ENCODE data around the gene RBMS1.
"Not testable (repeated sequence)": the region's sequence is repeated elsewhere in the genome, so short reads cannot be mapped to it uniquely, and the experiment has no call there.

The RBMS1 gene

DNA sequence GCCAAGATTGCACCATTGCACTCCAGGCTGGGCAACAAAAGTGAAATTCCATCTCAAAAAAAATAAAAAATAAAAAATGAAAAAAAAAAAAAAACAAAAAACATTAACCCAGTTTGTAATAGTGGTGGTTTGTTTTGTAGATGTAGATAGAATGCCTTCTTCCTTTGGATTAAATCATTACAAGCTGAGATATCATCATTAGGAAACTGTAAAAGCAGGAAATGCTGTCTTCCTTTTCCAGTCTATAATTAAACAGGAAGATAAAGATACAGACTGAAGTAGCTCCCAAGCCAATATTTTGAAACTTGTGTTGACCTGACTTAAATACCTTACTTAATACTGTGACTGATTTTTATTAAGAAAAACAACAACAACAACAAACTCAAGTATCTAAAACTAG is 43.1 kb downstream of the RBMS1 start:
- H3F3A ChIP-seq (ENCODE audit: insufficient read depth, low read length) = no peaks in the 10 kb centered on the region
- no peaks in the 10 kb centered on the region for H3K36me3 ChIP-seq (replicated peaks; ENCODE audit: insufficient read depth, low read length)
- H3K9me2 ChIP-seq (replicated peaks; ENCODE audit: insufficient read depth, low read length) = no peaks in the 10 kb centered on the region
- H3K27ac ChIP-seq (ENCODE audit: low read length) = no peak overlapping the region
- H3K4me3 ChIP-seq (ENCODE audit: low read length) = no peak overlapping the region
- no peaks in the 10 kb centered on the region for H4K20me1 ChIP-seq (ENCODE audit: insufficient read depth, low read length)
- no peak overlapping the region for H2AFZ ChIP-seq (ENCODE audit: low read length)
- no peaks in the 10 kb centered on the region for H3K4me1 ChIP-seq (ENCODE audit: low read length)
- H3K4me2 ChIP-seq (ENCODE audit: low read depth, low read length) = no peak overlapping the region
- no peak for DNase-seq
- TF ChIP-seq, protein P1, sequence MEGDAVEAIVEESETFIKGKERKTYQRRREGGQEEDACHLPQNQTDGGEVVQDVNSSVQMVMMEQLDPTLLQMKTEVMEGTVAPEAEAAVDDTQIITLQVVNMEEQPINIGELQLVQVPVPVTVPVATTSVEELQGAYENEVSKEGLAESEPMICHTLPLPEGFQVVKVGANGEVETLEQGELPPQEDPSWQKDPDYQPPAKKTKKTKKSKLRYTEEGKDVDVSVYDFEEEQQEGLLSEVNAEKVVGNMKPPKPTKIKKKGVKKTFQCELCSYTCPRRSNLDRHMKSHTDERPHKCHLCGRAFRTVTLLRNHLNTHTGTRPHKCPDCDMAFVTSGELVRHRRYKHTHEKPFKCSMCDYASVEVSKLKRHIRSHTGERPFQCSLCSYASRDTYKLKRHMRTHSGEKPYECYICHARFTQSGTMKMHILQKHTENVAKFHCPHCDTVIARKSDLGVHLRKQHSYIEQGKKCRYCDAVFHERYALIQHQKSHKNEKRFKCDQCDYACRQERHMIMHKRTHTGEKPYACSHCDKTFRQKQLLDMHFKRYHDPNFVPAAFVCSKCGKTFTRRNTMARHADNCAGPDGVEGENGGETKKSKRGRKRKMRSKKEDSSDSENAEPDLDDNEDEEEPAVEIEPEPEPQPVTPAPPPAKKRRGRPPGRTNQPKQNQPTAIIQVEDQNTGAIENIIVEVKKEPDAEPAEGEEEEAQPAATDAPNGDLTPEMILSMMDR (IDR thresholded peaks at IDR 0.05; ENCODE audit: low read length) = no peak
- TF ChIP-seq EZH2 (optimal IDR thresholded peaks at IDR 0.05; ENCODE audit: low read depth, low read length) = no peak
- TF ChIP-seq EZH2phosphoT487 (IDR thresholded peaks at IDR 0.05; ENCODE audit: low read length) = no peak
- H3K27me3 ChIP-seq (replicated peaks; ENCODE audit: insufficient read depth, low read length) = no peaks in the 10 kb centered on the region
- no peaks in the 10 kb centered on the region for H3K79me2 ChIP-seq (ENCODE audit: low read length)
- no peak overlapping the region for H3K9ac ChIP-seq (ENCODE audit: low read length)
- H3K9me3 ChIP-seq (replicated peaks; ENCODE audit: insufficient read depth, low read length) = no peaks in the 10 kb centered on the region

DNA sequence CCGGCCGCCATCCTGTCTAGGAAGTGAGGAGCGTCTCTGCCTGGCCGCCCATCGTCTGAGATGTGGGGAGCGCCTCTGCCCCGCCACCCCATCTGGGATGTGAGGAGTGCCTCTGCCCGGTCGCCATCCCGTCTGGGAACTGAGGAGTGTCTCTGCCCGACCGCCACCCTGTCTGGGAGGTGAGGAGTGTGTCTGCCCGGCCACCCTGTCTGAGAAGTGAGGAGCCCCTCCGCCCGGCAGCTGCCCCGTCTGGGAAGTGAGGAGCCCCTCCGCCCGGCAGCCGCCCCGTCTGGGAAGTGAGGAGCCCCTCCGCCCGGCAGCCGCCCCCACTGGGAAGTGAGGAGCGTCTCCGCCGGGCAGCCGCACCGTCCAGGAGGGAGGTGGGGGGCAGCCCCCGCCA is 44.8 kb downstream of the RBMS1 start:
- not testable (repeated sequence) for H3K4me3 ChIP-seq (ENCODE audit: low read length); H3K9me2 ChIP-seq (replicated peaks; ENCODE audit: insufficient read depth, low read length)

DNA sequence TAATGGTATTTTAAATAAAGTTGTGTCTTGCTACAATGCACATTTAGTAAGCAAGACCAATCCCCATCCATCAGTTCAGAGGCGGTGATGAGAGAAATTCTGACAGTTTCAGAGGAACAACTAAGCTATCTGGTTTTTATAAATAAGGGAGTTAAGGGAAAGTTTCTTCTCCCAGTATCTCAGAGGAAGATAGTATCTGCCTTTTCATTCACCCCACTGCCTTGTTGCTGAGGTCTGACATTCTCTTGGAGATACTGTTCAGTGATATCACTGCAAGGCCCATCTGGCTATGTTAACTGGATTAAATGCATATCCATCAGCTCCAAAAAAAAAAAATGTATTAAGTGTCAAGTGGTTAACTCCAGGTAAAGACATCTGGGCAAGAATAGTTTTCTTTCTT is 47.9 kb downstream of the RBMS1 start:
- no peak overlapping the region for H3K27ac ChIP-seq (ENCODE audit: low read length)
- H3K9ac ChIP-seq (ENCODE audit: low read length) = no peak overlapping the region
- no peak overlapping the region for H2AFZ ChIP-seq (ENCODE audit: low read length)
- H3K9me2 ChIP-seq (replicated peaks; ENCODE audit: insufficient read depth, low read length) = no peaks in the 10 kb centered on the region
- H3K27me3 ChIP-seq (replicated peaks; ENCODE audit: insufficient read depth, low read length) = no peaks in the 10 kb centered on the region
- no peaks in the 10 kb centered on the region for H4K20me1 ChIP-seq (ENCODE audit: insufficient read depth, low read length)
- H3F3A ChIP-seq (ENCODE audit: insufficient read depth, low read length) = no peaks in the 10 kb centered on the region
- no peak overlapping the region for H3K4me3 ChIP-seq (ENCODE audit: low read length)
- DNase-seq = no peak
- no peaks in the 10 kb centered on the region for H3K9me3 ChIP-seq (replicated peaks; ENCODE audit: insufficient read depth, low read length)
- no peaks in the 10 kb centered on the region for H3K4me1 ChIP-seq (ENCODE audit: low read length)
- no peak for TF ChIP-seq EZH2 (optimal IDR thresholded peaks at IDR 0.05; ENCODE audit: low read depth, low read length)
- no peak for TF ChIP-seq EZH2phosphoT487 (IDR thresholded peaks at IDR 0.05; ENCODE audit: low read length)
- TF ChIP-seq, protein P1 (IDR thresholded peaks at IDR 0.05; ENCODE audit: low read length) = no peak
- no peaks in the 10 kb centered on the region for H3K36me3 ChIP-seq (replicated peaks; ENCODE audit: insufficient read depth, low read length)
- H3K79me2 ChIP-seq (ENCODE audit: low read length) = no peaks in the 10 kb centered on the region
- no peak overlapping the region for H3K4me2 ChIP-seq (ENCODE audit: low read depth, low read length)

More for the DNA sequence above, 44.8 kb downstream of the RBMS1 start:
- H3K9ac ChIP-seq (ENCODE audit: low read length); H3K79me2 ChIP-seq (ENCODE audit: low read length); H4K20me1 ChIP-seq (ENCODE audit: insufficient read depth, low read length); H3K4me2 ChIP-seq (ENCODE audit: low read depth, low read length); H3F3A ChIP-seq (ENCODE audit: insufficient read depth, low read length); H3K27me3 ChIP-seq (replicated peaks; ENCODE audit: insufficient read depth, low read length); H3K4me1 ChIP-seq (ENCODE audit: low read length); H3K9me3 ChIP-seq (replicated peaks; ENCODE audit: insufficient read depth, low read length); DNase-seq; H2AFZ ChIP-seq (ENCODE audit: low read length); H3K36me3 ChIP-seq (replicated peaks; ENCODE audit: insufficient read depth, low read length); H3K27ac ChIP-seq (ENCODE audit: low read length): not testable (repeated sequence)

DNA sequence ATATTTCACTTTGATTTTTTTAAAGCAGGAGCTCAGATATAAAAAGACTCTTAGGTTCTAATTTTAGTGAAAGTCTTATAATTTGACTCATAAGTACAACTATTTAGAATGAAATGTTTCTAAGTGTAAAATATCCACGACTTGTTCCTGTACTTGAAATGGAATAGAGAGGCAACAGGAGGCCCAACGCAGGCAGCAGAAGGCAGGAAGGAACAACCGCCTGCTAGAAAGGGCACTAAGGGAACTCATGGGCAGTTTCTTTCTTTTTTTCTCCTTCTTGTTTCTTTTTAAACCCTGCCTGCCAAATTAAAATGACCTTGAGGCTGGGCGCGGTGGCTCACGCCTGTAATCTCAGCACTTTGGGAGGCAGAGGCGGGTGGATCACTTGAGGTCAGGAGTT is 51.0 kb downstream of the RBMS1 start:
- Histone ChIP-seq H3K4me1 (ENCODE audit: low read length) (no peaks in the 10 kb centered on the region), H3K9me3 (replicated peaks; ENCODE audit: insufficient read depth, low read length) (no peaks in the 10 kb centered on the region), H3K9me2 (replicated peaks; ENCODE audit: insufficient read depth, low read length) (no peaks in the 10 kb centered on the region), H3K36me3 (replicated peaks; ENCODE audit: insufficient read depth, low read length) (no peaks in the 10 kb centered on the region), H4K20me1 (ENCODE audit: insufficient read depth, low read length) (no peaks in the 10 kb centered on the region), H3K79me2 (ENCODE audit: low read length) (no peaks in the 10 kb centered on the region), H3K27ac (ENCODE audit: low read length) (no peak overlapping the region), H3K9ac (ENCODE audit: low read length) (no peak overlapping the region), H3K4me2 (ENCODE audit: low read depth, low read length) (no peak overlapping the region), H2AFZ (ENCODE audit: low read length) (no peak overlapping the region), H3F3A (ENCODE audit: insufficient read depth, low read length) (no peaks in the 10 kb centered on the region), H3K27me3 (replicated peaks; ENCODE audit: insufficient read depth, low read length) (no peaks in the 10 kb centered on the region), H3K4me3 (ENCODE audit: low read length) (no peak overlapping the region)
- DNase-seq = no peak
- TF ChIP-seq EZH2phosphoT487 (IDR thresholded peaks at IDR 0.05; ENCODE audit: low read length) = no peak
- TF ChIP-seq, protein P1 (IDR thresholded peaks at IDR 0.05; ENCODE audit: low read length) = no peak
- no peak for TF ChIP-seq EZH2 (optimal IDR thresholded peaks at IDR 0.05; ENCODE audit: low read depth, low read length)

Data from MM.1S (cell line).